Brain microvascular endothelial cell (primary cell): Measurements from ENCODE around the gene ARG2.
A peak's percentile ranks its signal among the peaks of the same experiment; 100 is the strongest.

Experiments used
- DNase-seq: peaks from one replicate; pipeline ENCODE4 v3.0.0-alpha.2; 2020
- H3K27ac ChIP-seq: fragments of 250-450 bp; sonication (Bioruptor Pico); 2 replicates; pipeline ENCODE4 v1.5.1; 2020; ENCODE audit warnings: mild to moderate bottlenecking, moderate library complexity
- H3K27me3 ChIP-seq: fragments of 250-450 bp; sonication (Bioruptor Pico); replicated peaks from 2 replicates; pipeline ENCODE4 v1.5.1; 2020; ENCODE audit warnings: mild to moderate bottlenecking
- H3K36me3 ChIP-seq: fragments of 250-450 bp; sonication (Bioruptor Pico); replicated peaks from 2 replicates; pipeline ENCODE4 v1.5.1; 2020; ENCODE audit warnings: mild to moderate bottlenecking
- H3K4me3 ChIP-seq: 2 replicates; pipeline ENCODE4 v1.5.1; 2011; ENCODE audit warnings: low read depth, mild to moderate bottlenecking, control low read depth, low read length, moderate library complexity
- in situ Hi-C: cut with HindIII; loops from 2 replicates; pipeline ENCODE4 v1.10.0; 2017; ENCODE audit warnings: low sequenced_read_pairs, low pct_ligation_motif_present
- TF ChIP-seq, protein P1 (sequence below): IDR thresholded peaks from 2 replicates; pipeline ENCODE4 v1.5.1; 2011; ENCODE audit warnings: low read depth, mild to moderate bottlenecking, moderate library complexity, low read length, control low read depth, inconsistent platforms; ENCODE audit errors: missing control alignments

The ARG2 gene

DNA sequence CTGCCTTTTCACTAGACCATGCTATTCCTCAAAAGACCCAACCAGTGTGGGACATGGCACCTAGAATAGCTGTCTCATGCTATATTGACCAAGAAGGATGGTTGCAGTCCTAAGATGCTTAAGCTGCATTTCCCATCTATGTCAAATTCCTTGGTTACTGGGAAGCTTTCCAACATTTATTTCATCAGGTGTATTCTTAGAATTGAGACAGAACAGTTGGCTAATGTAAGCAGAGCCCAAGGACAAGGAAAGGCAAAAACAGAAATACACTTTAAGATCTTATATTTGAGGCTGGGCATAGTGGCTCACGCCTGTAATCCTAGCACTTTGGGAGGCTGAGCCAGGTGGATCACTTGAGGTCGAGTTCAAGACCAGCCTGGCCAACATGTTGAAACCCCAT is 24.7 kb downstream of the ARG2 start:
- Histone ChIP-seq H3K27ac (no peak overlapping the region), H3K27me3 (no peaks in the 10 kb centered on the region), H3K4me3 (no peak overlapping the region), H3K36me3 (peaks cover 13% of the 10 kb centered on the region)
- in situ Hi-C loops = no loop called here
- TF ChIP-seq, protein P1, sequence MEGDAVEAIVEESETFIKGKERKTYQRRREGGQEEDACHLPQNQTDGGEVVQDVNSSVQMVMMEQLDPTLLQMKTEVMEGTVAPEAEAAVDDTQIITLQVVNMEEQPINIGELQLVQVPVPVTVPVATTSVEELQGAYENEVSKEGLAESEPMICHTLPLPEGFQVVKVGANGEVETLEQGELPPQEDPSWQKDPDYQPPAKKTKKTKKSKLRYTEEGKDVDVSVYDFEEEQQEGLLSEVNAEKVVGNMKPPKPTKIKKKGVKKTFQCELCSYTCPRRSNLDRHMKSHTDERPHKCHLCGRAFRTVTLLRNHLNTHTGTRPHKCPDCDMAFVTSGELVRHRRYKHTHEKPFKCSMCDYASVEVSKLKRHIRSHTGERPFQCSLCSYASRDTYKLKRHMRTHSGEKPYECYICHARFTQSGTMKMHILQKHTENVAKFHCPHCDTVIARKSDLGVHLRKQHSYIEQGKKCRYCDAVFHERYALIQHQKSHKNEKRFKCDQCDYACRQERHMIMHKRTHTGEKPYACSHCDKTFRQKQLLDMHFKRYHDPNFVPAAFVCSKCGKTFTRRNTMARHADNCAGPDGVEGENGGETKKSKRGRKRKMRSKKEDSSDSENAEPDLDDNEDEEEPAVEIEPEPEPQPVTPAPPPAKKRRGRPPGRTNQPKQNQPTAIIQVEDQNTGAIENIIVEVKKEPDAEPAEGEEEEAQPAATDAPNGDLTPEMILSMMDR = no peak
- no peak for DNase-seq

DNA sequence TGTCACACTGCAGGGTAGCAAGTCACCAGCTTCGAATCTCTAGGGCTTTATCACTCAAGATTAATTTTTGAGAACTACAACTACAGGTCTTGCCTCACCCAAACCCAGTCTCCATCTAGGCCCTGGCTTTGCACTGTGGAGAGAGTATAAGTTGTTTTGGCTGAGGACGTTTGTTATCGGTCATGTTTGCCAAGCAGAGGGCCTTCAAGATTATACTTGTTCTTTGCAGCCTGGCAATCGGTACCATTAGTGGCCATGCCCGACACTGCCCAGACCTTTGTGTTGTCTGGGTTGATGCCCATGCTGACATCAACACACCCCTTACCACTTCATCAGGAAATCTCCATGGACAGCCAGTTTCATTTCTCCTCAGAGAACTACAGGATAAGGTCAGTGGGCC is 25.7 kb downstream of the ARG2 start:
- in situ Hi-C loops = no loop called here
- Histone ChIP-seq H3K4me3 (no peak overlapping the region), H3K27ac (no peak overlapping the region), H3K27me3 (no peaks in the 10 kb centered on the region), H3K36me3 (peaks cover 23% of the 10 kb centered on the region)
- DNase-seq = no peak
- TF ChIP-seq, protein P1 = no peak

DNA sequence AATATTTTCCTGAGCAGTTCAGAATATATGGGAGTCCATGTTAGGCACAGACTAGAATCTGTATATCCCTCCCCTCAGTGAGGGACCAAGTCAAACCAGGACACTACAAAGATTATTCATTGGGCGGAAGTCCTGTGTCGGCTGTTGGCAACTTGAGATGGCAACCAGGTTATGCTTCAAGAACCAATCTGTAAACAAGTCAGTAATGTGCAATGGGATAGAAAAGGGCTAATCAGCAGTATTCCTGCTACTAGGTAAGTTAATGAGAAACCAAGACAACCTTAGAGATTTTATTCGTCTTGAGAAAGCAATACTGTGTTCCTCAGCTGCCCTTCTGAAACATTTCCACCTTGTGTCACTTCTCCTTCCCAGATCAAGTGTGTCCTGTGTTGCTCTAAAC is 26.4 kb downstream of the ARG2 start:
- TF ChIP-seq, protein P1 = no peak
- in situ Hi-C loops = no loop called here
- H3K27ac ChIP-seq = no peak overlapping the region
- no peak for DNase-seq
- no peak overlapping the region for H3K4me3 ChIP-seq
- H3K27me3 ChIP-seq = no peaks in the 10 kb centered on the region
- H3K36me3 ChIP-seq = peaks cover 30% of the 10 kb centered on the region

DNA sequence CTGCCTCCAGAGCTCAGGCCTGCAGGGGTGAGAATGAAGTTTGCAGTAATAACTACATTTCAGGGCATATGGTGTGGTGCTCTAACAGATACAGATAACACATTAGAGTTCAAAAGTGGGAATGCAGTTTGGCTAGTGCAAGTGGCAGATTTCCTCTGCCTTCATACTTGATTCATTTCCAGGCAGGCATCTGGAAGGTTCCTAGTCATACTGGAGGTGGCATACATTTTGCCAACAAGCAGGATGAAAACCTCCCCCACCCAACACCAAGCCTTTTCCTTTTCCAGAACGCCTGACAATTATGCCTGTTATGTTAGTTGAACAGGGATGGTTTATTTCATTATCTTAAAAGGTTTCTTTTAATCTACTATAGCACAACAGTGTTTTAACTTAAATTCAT is 30.4 kb downstream of the ARG2 start:
- in situ Hi-C loops = no loop called here
- Histone ChIP-seq H3K27ac (no peak overlapping the region), H3K27me3 (no peaks in the 10 kb centered on the region), H3K36me3 (peaks cover 49% of the 10 kb centered on the region), H3K4me3 (no peak overlapping the region)
- TF ChIP-seq, protein P1 = no peak
- no peak for DNase-seq

DNA sequence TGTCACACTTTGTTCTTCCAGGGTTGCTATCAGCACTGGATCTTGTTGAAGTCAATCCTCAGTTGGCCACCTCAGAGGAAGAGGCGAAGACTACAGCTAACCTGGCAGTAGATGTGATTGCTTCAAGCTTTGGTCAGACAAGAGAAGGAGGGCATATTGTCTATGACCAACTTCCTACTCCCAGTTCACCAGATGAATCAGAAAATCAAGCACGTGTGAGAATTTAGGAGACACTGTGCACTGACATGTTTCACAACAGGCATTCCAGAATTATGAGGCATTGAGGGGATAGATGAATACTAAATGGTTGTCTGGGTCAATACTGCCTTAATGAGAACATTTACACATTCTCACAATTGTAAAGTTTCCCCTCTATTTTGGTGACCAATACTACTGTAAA is 31.0 kb downstream of the ARG2 start:
- Histone ChIP-seq H3K36me3 (peaks cover 52% of the 10 kb centered on the region), H3K27ac (no peak overlapping the region), H3K4me3 (no peak overlapping the region), H3K27me3 (no peaks in the 10 kb centered on the region)
- in situ Hi-C loops = no loop called here
- TF ChIP-seq, protein P1 = no peak
- peak; percentile 13 for DNase-seq

DNA sequence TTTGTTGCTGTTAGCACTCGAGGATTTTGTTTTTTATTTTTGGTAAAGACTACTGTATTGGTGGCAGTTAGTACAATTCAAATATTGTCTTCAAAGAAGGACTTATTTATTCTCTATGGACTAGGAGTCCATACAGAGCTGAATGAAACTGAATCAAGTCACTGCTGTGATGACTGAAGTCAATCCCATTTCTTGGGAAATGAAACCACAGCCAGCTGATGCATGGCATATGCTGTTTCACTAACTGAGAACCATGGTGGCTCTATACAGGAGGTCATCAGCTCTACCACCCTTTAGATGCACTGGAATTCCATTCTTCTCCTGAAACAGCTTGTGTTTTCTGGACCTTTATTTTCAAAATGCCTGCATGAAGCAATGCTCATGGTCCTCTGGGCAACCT is 32.5 kb downstream of the ARG2 start:
- in situ Hi-C loops = no loop called here
- no peak for DNase-seq
- Histone ChIP-seq H3K27ac (no peak overlapping the region), H3K36me3 (peaks cover 54% of the 10 kb centered on the region), H3K4me3 (no peak overlapping the region), H3K27me3 (no peaks in the 10 kb centered on the region)
- TF ChIP-seq, protein P1 = no peak
